ENCODE measurements around the gene SIX2. TPM values are rescaled to one million over a fixed set of nuclear protein-coding genes. Genes with fewer than 3 reads are reported as not detected.

The SIX2 gene
- total RNA-seq, 4 donors from 2014 or later, result 0.34 to 1.2 (median 0.60) TPM; not detected in 1

DNA sequence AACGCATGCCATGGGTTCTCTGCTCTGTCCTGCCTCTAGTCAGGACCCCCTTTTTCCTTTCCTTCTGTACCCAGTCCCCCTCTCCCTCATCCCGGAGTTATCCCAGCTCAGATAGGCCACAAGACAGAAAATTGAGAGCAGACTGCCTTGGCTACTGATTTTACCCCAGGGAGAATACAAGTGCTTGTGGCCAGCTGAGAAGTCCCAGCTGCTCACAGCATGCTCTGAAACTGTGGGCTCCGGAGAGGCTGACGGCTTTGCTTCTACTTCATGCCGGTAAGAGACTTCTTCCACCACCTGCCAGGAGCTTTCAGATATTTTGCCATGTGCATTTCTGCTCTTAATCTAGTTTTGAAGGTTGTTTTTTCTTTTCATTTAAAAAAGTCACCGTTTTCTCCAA lies 20.0 kb upstream of the SIX2 start:
- H3K27ac ChIP-seq, result no peak overlapping the region
- no peaks in the 10 kb centered on the region for H3K9me3 ChIP-seq
- no peaks in the 10 kb centered on the region for H3K36me3 ChIP-seq
- no peak for DNase-seq (ENCODE audit: low spot score in 2 of 2)
- TF ChIP-seq EP300 (IDR thresholded peaks at IDR 0.05) (no peak), POLR2A (IDR thresholded peaks at IDR 0.05) (no peak), POLR2AphosphoS5 (IDR thresholded peaks at IDR 0.05) (no peak)
- TF ChIP-seq, protein P1, sequence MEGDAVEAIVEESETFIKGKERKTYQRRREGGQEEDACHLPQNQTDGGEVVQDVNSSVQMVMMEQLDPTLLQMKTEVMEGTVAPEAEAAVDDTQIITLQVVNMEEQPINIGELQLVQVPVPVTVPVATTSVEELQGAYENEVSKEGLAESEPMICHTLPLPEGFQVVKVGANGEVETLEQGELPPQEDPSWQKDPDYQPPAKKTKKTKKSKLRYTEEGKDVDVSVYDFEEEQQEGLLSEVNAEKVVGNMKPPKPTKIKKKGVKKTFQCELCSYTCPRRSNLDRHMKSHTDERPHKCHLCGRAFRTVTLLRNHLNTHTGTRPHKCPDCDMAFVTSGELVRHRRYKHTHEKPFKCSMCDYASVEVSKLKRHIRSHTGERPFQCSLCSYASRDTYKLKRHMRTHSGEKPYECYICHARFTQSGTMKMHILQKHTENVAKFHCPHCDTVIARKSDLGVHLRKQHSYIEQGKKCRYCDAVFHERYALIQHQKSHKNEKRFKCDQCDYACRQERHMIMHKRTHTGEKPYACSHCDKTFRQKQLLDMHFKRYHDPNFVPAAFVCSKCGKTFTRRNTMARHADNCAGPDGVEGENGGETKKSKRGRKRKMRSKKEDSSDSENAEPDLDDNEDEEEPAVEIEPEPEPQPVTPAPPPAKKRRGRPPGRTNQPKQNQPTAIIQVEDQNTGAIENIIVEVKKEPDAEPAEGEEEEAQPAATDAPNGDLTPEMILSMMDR (IDR thresholded peaks at IDR 0.05), result no peak
- peaks cover 5% of the 10 kb centered on the region for H3K4me1 ChIP-seq
- peaks cover 2% of the 10 kb centered on the region for H3K27me3 ChIP-seq
- 65% methylated on average over 6 of the region's 6 CpGs for WGBS
- H3K4me3 ChIP-seq, result no peak overlapping the region

- Histone ChIP-seq H3K27me3 (peaks cover 2% of the 10 kb centered on the region), H3K36me3 (no peaks in the 10 kb centered on the region), H3K27ac (no peak overlapping the region), H3K4me3 (no peak overlapping the region), H3K9me3 (no peaks in the 10 kb centered on the region), H3K4me1 (peaks cover 5% of the 10 kb centered on the region)
- DNase-seq (ENCODE audit: low spot score in 2 of 2), result no peak
- TF ChIP-seq POLR2AphosphoS5 (IDR thresholded peaks at IDR 0.05), result no peak
- no peak for TF ChIP-seq POLR2A (IDR thresholded peaks at IDR 0.05)
- no peak for TF ChIP-seq EP300 (IDR thresholded peaks at IDR 0.05)
- TF ChIP-seq, protein P1 (IDR thresholded peaks at IDR 0.05), result no peak
- 83% methylated on average over 1 of the region's 1 CpG for WGBS
Measured at GRCh38 chr2:45028276-45028675, 19.0 kb upstream of the SIX2 start.

- peaks cover 2% of the 10 kb centered on the region for H3K27me3 ChIP-seq
- TF ChIP-seq EP300 (IDR thresholded peaks at IDR 0.05) (no peak), POLR2AphosphoS5 (IDR thresholded peaks at IDR 0.05) (no peak), POLR2A (IDR thresholded peaks at IDR 0.05) (no peak)
- TF ChIP-seq, protein P1 (IDR thresholded peaks at IDR 0.05), result no peak
- WGBS, result 93% methylated on average over 4 of the region's 4 CpGs
Measured at GRCh38 chr2:45026924-45027450, 17.7 kb upstream of the SIX2 start.

GRCh38 chr2:45024600-45025291 lies 15.5 kb upstream of the SIX2 start:
- WGBS, result 43% methylated on average over 7 of the region's 7 CpGs
- no peaks in the 10 kb centered on the region for H3K9me3 ChIP-seq
- no peak for DNase-seq (ENCODE audit: low spot score in 2 of 2)
- H3K27ac ChIP-seq, result no peak overlapping the region
- TF ChIP-seq EP300 (IDR thresholded peaks at IDR 0.05) (no peak), POLR2AphosphoS5 (IDR thresholded peaks at IDR 0.05) (no peak), POLR2A (IDR thresholded peaks at IDR 0.05) (no peak)
- TF ChIP-seq, protein P1 (IDR thresholded peaks at IDR 0.05), result no peak
- H3K4me1 ChIP-seq, result peaks cover 5% of the 10 kb centered on the region
- no peaks in the 10 kb centered on the region for H3K36me3 ChIP-seq
- peaks cover 8% of the 10 kb centered on the region for H3K27me3 ChIP-seq
- H3K4me3 ChIP-seq, result no peak overlapping the region

More at GRCh38 chr2:45026924-45027450, 17.7 kb upstream of the SIX2 start:
- no peak for DNase-seq (ENCODE audit: low spot score in 2 of 2)
- Histone ChIP-seq H3K9me3 (no peaks in the 10 kb centered on the region), H3K4me3 (no peak overlapping the region), H3K36me3 (no peaks in the 10 kb centered on the region), H3K27ac (no peak overlapping the region), H3K4me1 (peaks cover 5% of the 10 kb centered on the region)

GRCh38 chr2:45024097-45024496 lies 14.8 kb upstream of the SIX2 start:
- Histone ChIP-seq H3K27me3 (peaks cover 8% of the 10 kb centered on the region), H3K4me1 (peaks cover 5% of the 10 kb centered on the region), H3K9me3 (no peaks in the 10 kb centered on the region), H3K36me3 (no peaks in the 10 kb centered on the region), H3K27ac (no peak overlapping the region), H3K4me3 (no peak overlapping the region)
- 79% methylated on average over 5 of the region's 5 CpGs for WGBS
- TF ChIP-seq, protein P1 (IDR thresholded peaks at IDR 0.05), result no peak
- TF ChIP-seq EP300 (IDR thresholded peaks at IDR 0.05) (no peak), POLR2AphosphoS5 (IDR thresholded peaks at IDR 0.05) (no peak), POLR2A (IDR thresholded peaks at IDR 0.05) (no peak)
- no peak for DNase-seq (ENCODE audit: low spot score in 2 of 2)
